IPS DF 6.9 (cell line): Measurements from ENCODE around the gene GRID2IP.
"Not testable (repeated sequence)": the region's sequence is repeated elsewhere in the genome, so short reads cannot be mapped to it uniquely, and the experiment has no call there.

Source experiments
- DNase-seq: peaks from one replicate; pipeline ENCODE4 v3.0.0-alpha.2; 2013; ENCODE audit warnings: low read depth, low spot score
- H3K27ac ChIP-seq: one replicate; pipeline ENCODE4 v1.5.1; 2013; ENCODE audit warnings: low read length, control low read depth
- H3K27me3 ChIP-seq: 2 replicates; pipeline ENCODE4 v1.6.1; 2013; ENCODE audit warnings: mild to moderate bottlenecking, low read length; ENCODE audit not compliant: control insufficient read depth, insufficient read depth
- H3K36me3 ChIP-seq: 2 replicates; pipeline ENCODE4 v1.6.1; 2013; ENCODE audit warnings: low read length; ENCODE audit not compliant: control insufficient read depth, insufficient read depth
- H3K4me1 ChIP-seq: 2 replicates; pipeline ENCODE4 v1.6.1; 2013; ENCODE audit warnings: low read length; ENCODE audit not compliant: control insufficient read depth, insufficient read depth
- H3K4me3 ChIP-seq: 2 replicates; pipeline ENCODE4 v1.5.1; 2013; ENCODE audit warnings: mild to moderate bottlenecking, low read length
- H3K9me3 ChIP-seq: 2 replicates; pipeline ENCODE4 v1.6.1; 2013; ENCODE audit warnings: low read length, inconsistent platforms; ENCODE audit not compliant: control insufficient read depth, insufficient read depth
- WGBS: extraction: QIAGEN DNeasy Blood & Tissue Kit; methylation state at CpG from one replicate; pipeline ENCODE4 v1.1.7; 2013; ENCODE audit warnings: mixed read lengths, missing lambda C conversion rate; ENCODE audit not compliant: insufficient read length, insufficient coverage; 5-methylcytosine and 5-hydroxymethylcytosine counted together

GRID2IP gene

DNA sequence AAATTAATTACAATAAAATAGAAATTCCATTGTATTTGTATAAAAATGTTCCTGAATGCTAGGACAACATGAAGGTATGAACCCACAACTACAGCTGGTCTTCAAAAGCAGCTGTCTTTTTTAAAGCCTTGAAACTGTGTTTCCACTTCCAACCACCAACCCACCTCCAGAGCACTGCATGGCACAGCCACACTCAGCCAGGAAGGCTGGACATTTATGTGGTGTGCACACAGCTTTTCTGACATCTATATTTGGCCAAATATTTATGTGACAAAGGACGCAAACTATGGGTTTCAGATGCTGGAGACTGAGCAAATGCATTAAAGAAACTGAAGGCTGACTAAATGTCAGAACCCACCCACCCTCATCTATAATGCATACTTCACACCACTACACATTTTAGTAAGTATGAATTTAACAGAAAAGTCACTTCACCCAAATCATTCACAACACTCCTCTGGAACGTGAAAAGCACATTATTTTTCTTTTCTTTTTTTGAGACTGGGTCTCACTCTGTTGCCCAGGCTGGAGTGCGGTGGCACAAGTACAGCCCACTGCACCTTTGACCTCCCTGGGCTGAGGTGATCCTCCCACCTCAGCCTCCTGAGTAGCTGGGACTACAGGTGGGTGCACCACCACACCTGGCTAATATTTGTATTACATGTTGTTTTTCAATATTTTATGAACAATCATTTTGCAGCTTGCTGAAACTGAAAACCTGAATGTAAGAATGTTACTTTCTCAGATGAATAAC is 75.7 kb downstream of the GRID2IP start:
- Histone ChIP-seq H3K4me3 (no peak overlapping the region), H3K9me3 (no peaks in the 10 kb centered on the region), H3K4me1 (no peaks in the 10 kb centered on the region), H3K27me3 (no peaks in the 10 kb centered on the region), H3K27ac (no peak overlapping the region), H3K36me3 (no peaks in the 10 kb centered on the region; the same call in 1 of the 2 replicates)
- WGBS = no CpG with 5 or more reads among the region's 3 CpGs
- DNase-seq = no peak

DNA sequence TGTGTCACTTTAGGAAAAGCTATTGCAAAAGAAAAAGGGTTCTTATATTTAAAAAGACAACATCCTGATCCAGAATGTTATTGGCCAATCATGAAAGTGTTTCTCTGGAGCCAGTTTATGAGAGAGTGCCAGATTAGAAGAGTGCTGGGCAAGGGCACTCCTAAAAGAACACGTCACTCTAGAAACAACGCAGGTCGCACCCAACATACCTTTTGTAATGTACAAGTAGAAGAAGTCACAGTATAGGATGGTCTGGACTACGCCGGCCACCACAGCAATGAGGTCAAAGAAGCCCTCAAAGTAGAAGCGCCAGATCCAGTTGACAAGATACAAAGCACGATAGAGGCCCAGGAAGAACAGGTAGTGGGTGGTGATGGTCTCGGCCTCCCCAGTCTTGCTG is 85.4 kb downstream of the GRID2IP start:
- no peak overlapping the region for H3K4me3 ChIP-seq

DNA sequence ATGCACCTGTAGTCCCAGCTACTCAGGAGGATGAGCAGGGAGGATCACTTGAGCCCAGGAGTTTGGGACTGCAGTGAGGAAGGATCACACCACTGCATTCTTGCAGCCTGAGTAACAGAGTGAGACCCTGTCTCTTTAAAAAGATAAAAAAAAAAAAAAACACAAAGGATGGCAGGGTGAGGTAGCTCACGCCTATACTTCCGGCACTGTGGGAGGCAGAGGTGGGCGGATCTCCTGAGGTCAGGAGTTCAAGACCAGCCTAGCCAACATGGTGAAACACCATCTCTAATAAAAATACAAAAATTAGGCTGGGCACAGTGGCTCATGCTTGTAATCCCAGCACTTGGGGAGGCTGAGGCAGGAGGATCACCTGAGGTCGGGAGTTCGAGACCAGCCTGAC is 87.7 kb downstream of the GRID2IP start:
- no CpG with 5 or more reads among the region's 5 CpGs for WGBS
- H3K9me3 ChIP-seq, H3K4me1 ChIP-seq, H3K27ac ChIP-seq, H3K27me3 ChIP-seq, DNase-seq, H3K4me3 ChIP-seq: not testable (repeated sequence)
- H3K36me3 ChIP-seq = peaks cover 20% of the 10 kb centered on the region; the same call in 1 of the 2 replicates

More for the DNA sequence above, 85.4 kb downstream of the GRID2IP start:
- DNase-seq = no peak
- no CpG with 5 or more reads among the region's 8 CpGs for WGBS
- H3K36me3 ChIP-seq = peaks cover 20% of the 10 kb centered on the region; the same call in 1 of the 2 replicates
- H3K27me3 ChIP-seq = no peaks in the 10 kb centered on the region
- H3K9me3 ChIP-seq = no peaks in the 10 kb centered on the region; the same call in 1 of the 2 replicates
- H3K4me1 ChIP-seq = no peaks in the 10 kb centered on the region
- no peak overlapping the region for H3K27ac ChIP-seq

DNA sequence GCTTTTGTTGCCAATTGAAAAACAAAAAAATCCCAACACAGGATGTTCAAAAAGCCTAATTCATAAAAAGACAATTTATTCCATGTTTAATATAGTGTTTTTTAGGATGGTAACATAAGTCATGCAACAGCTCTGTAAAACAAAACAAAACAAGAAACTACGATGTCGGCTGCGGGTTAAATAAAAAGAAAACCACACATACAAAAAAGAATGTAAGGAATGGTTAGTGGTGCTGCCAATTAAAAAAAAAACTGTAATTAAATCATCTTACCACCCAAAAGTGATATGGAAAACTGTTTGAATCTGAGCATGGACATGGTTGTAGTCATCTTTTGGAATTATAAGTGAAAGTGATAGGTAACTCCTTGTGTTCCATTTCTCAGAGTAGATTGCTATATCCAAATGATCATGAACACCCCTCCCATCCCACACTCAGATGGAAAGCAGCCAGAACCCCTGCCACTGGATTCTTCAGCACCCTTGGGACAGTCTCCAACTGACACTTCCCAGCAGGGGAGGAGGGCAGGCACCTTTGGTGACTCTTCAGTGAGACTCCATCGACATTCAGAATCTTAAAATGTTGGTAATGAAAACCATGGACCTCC is 89.2 kb downstream of the GRID2IP start:
- H3K36me3 ChIP-seq = peaks cover 16% of the 10 kb centered on the region; the same call in 1 of the 2 replicates
- no peaks in the 10 kb centered on the region; the same call in 1 of the 2 replicates for H3K9me3 ChIP-seq
- H3K27ac ChIP-seq = no peak overlapping the region
- no CpG with 5 or more reads among the region's 4 CpGs for WGBS
- H3K4me1 ChIP-seq = no peaks in the 10 kb centered on the region
- no peak overlapping the region for H3K4me3 ChIP-seq
- H3K27me3 ChIP-seq = no peaks in the 10 kb centered on the region
- DNase-seq = no peak

DNA sequence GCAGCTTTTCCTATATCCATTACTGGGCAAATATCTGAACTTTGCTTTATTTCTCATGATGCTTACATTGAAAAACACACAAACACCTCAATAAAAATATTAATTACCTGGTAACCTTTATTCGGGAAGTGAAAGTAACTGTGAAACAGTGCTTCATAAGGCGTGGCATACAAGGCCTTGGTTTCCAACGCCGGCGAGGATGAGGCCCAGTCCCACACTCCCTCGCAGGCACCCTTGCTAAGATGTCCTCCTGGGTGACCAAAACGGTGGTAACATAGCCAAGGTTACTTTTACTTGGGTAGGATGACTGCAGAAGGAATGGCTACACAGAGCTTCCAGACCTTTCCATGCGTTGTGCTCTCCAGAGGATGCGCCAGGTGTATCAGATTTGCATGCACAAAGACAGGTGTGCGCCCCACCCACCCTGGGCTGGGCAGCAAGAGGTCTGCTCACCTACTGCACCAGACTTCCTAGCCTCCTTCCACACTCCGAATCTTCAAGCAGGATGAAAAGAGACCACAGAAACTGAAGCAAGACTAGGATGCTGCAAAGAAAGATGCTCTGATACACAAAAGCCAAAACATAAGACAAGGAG is 90.2 kb downstream of the GRID2IP start:
- Histone ChIP-seq H3K9me3 (no peaks in the 10 kb centered on the region), H3K36me3 (peaks cover 11% of the 10 kb centered on the region; the same call in 1 of the 2 replicates)

DNA sequence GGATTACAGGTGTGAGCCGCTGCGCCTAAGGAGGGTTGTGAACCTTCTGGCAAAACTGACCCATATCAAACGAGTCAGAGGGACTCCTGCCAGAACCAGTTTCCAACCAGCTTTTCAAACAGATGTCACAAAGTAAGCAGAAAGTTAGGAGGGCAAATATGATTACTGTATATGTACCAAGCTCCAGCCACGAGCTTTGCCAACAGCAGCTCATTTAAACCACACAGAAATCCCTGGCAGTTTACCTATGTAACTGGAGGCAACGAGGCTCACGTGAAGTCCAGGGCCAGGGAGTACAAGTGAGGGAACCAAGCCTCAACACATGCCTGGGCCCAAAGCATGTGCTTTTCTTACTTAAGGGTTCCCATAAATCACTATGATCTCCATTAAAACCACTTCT is 91.0 kb downstream of the GRID2IP start:
- WGBS = no CpG with 5 or more reads among the region's 6 CpGs
- no peak overlapping the region for H3K27ac ChIP-seq
- H3K4me1 ChIP-seq = no peaks in the 10 kb centered on the region
- H3K4me3 ChIP-seq = no peak overlapping the region
- no peak for DNase-seq
- no peaks in the 10 kb centered on the region for H3K27me3 ChIP-seq
- H3K36me3 ChIP-seq = peaks cover 7% of the 10 kb centered on the region; the same call in 1 of the 2 replicates
- no peaks in the 10 kb centered on the region for H3K9me3 ChIP-seq

More for the DNA sequence above, 90.2 kb downstream of the GRID2IP start:
- no peak overlapping the region for H3K4me3 ChIP-seq
- H3K27me3 ChIP-seq = no peaks in the 10 kb centered on the region
- no peak for DNase-seq
- no peaks in the 10 kb centered on the region for H3K4me1 ChIP-seq
- no CpG with 5 or more reads among the region's 11 CpGs for WGBS
- no peak overlapping the region for H3K27ac ChIP-seq

DNA sequence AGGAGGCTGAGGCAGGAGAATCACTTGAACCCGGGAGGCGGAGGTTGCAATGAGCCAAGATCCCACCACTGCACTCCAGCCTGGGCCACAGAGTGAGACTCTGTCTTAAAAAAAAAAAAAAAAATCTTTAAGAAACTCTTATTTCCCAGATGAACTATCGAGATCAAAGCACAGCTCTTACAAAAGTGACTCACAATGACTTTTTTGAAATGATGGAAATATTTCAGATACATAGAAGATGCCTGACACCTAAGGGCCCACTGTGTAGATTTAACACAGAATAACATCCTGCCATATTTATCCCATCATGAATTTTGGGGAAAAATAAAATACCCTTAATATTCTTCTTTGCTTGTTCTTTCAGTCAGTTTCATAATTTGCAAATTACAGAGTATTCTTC is 92.6 kb downstream of the GRID2IP start:
- H3K36me3 ChIP-seq, H3K9me3 ChIP-seq, H3K4me1 ChIP-seq, H3K27ac ChIP-seq, DNase-seq, H3K27me3 ChIP-seq, H3K4me3 ChIP-seq: not testable (repeated sequence)
- no CpG with 5 or more reads among the region's 3 CpGs for WGBS

DNA sequence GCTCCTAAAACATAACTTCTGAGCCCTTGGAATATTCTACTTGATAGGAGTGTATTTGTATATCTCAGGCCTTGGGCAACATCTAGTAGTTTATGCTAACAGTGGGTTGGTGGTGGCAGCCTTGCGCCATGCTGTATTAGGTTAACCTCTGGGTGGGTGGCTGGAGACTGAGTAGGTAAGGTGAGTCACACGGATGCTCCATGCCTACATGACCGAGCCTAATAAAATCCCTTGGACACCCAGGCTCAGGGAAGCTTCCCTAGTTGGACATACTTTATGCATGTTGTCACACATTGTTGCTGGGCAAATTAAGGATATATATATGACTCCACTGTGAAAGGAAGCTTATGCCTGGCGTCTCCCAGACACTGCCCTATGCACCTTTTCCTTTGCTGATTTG is 97.5 kb downstream of the GRID2IP start:
- Histone ChIP-seq H3K27me3 (no peaks in the 10 kb centered on the region), H3K27ac (no peak overlapping the region), H3K4me3 (no peak overlapping the region), H3K4me1 (no peaks in the 10 kb centered on the region), H3K36me3 (no peaks in the 10 kb centered on the region), H3K9me3 (no peaks in the 10 kb centered on the region)
- DNase-seq = no peak
- WGBS = no CpG with 5 or more reads among the region's 4 CpGs

DNA sequence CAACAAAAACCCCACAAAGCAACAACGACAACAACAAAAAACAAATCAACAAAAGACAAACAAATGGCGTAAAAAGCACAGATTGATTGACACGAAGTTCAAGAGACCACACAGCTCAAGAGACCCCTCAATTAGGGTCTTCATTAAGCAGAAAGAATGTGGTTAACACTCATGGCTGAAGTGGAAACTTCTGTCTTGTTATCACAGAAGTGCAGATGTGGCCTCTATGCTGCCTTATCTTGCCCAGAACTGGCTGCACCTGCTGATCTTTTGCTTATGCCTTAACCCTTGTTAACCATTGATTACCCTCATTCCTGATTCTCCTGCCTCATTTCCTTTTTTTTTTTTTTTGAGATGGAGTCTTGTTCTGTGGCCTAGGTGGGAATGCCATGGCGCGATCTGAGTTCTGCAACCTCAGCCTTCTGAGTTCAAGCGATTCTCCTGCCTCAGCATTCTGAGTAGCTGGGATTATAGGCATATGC is 100.0 kb downstream of the GRID2IP start:
- no peak for DNase-seq
- no peaks in the 10 kb centered on the region for H3K9me3 ChIP-seq
- no peak overlapping the region for H3K27ac ChIP-seq
- WGBS = 100% methylated on average over 1 of the region's 6 CpGs
- H3K36me3 ChIP-seq = no peaks in the 10 kb centered on the region
- no peaks in the 10 kb centered on the region for H3K27me3 ChIP-seq
- H3K4me3 ChIP-seq = no peak overlapping the region
- H3K4me1 ChIP-seq = peaks cover 2% of the 10 kb centered on the region; the same call in 1 of the 2 replicates

DNA sequence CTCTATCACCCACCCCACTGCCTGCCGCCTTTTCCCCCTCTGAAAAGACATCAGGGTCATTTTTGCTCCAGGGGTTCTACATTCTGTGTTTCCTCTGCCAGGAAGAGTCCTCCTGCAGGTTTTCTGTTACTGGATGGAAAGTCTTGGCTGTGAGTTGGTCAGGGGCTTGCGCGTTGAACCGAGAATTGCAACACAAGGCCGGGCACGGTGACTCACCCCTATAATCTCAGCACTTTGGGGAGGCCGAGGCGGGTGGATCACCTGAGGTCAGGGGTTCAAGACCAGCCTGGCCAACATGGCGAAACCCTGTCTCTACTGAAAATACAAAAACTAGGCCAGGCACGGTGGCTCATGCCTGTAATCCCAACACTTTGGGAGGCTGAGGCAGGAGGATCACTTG is 100.7 kb downstream of the GRID2IP start:
- no CpG with 5 or more reads among the region's 10 CpGs for WGBS
- not testable (repeated sequence) for H3K9me3 ChIP-seq, H3K4me1 ChIP-seq, DNase-seq, H3K36me3 ChIP-seq, H3K27ac ChIP-seq, H3K4me3 ChIP-seq, H3K27me3 ChIP-seq
